H1 (cell line): Measurements from ENCODE around the gene CPZ. TPM values are rescaled to one million over a fixed set of nuclear protein-coding genes. Genes with fewer than 3 reads are reported as not detected.

Experiments used
- CTBP2 ChIP-seq: IDR thresholded peaks from 2 replicates; pipeline ENCODE4 v1.7.0; 2011; ENCODE audit warnings: borderline replicate concordance, mild to moderate bottlenecking, moderate library complexity, mixed read lengths, low read length; ENCODE audit not compliant: insufficient read depth, insufficient read length
- EZH2 ChIP-seq: fragments of 200-600 bp; sonication (generic); IDR thresholded peaks from 2 replicates; pipeline ENCODE4 v1.7.1; 2012; ENCODE audit warnings: low read depth, mild to moderate bottlenecking, moderate library complexity, low read length, inconsistent platforms; ENCODE audit not compliant: severe bottlenecking
- KDM5A ChIP-seq: fragments of 200-600 bp; IDR thresholded peaks from 2 replicates; pipeline ENCODE4 v1.7.1; 2012; ENCODE audit warnings: mild to moderate bottlenecking, low read length, inconsistent platforms, mixed read lengths
- PHF8 ChIP-seq: fragments of 200-600 bp; sonication (generic); conservative IDR thresholded peaks from 2 replicates; pipeline ENCODE4 v1.7.1; 2012; ENCODE audit warnings: low read depth, mild to moderate bottlenecking, inconsistent platforms, low read length, moderate library complexity
- POLR2AphosphoS5 ChIP-seq: IDR thresholded peaks from 2 replicates; pipeline ENCODE4 v1.6.1; 2011; ENCODE audit warnings: low read depth, low read length
- RBBP5 ChIP-seq: IDR thresholded peaks from 2 replicates; pipeline ENCODE4 v1.7.1; 2012; ENCODE audit warnings: low read depth, mild to moderate bottlenecking, inconsistent platforms, low read length, moderate library complexity, borderline replicate concordance
- RNF2 ChIP-seq: fragments of 200-900, 300-1000 bp; sonication (generic); IDR thresholded peaks from 2 replicates; pipeline ENCODE4 v1.7.1; 2016; ENCODE audit warnings: borderline replicate concordance, low read depth, mild to moderate bottlenecking, antibody characterized with exemption, low read length; ENCODE audit not compliant: poor library complexity, severe bottlenecking; ENCODE audit errors: missing control alignments
- TEAD4 ChIP-seq: IDR thresholded peaks from 2 replicates; pipeline ENCODE4 v1.6.1; 2012; ENCODE audit warnings: low read depth, low read length, inconsistent platforms, mixed read lengths
- polyA plus RNA-seq, 7 experiments: library from polyadenylated mRNA; depleted of rRNA in 3 of 7; stranded (reverse) in 5 of 7; unstranded in 2 of 7; fragments of >200 nt in 5 of 7; fragments of 200-250 nt in 2 of 7; gene quantifications; 1 replicate in 5 of 7; 2 replicates in 1 of 7; 4 replicates in 1 of 7; pipeline versions ENCODE4 v1.2.1 to v1.2.3, GENCODE V29; 2011 to 2013; ENCODE audit warnings: missing spikeins in 2 of 7, mixed read lengths in 2 of 7
- total RNA-seq: library from RNA; stranded (reverse); fragmentation: NEBNext Ultra II Directional; extraction: Animal tissue kit (Norgen Biotek cat#: 25700); gene quantifications from 2 replicates; pipeline ENCODE4 v1.2.1, GENCODE V29; 2021

CPZ gene
- total and polyA plus RNA-seq, 2 of the 8 experiments (the other 6 are each of a cell fraction or from before 2014, with no cell fraction given), result 28.8 to 40.7 TPM

DNA sequence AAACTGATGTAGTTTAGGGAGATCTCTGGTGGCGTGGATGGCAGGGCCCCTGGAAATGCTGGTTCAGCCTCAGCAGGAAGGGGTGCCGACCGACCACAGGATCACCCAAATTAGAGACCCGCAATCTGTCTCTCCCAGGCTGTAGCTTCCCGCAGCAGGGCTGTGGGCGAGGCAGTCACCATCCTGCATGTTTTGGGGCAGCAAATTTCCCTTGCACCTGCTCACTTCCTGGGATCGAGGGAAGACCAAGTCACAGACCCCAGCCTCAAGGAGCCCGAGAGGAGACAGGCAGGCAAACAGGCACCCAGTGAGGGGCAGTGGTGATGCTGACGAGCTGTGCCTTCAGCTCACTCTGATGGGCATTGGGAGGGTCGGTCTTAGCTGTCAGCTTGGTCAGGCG is 33.6 kb upstream of the CPZ start (continued):
- TF ChIP-seq PHF8, result no peak
- no peak for TF ChIP-seq KDM5A
- no peak for TF ChIP-seq RBBP5
- TF ChIP-seq EZH2, result no peak
- no peak for TF ChIP-seq TEAD4
- no peak for TF ChIP-seq POLR2AphosphoS5
- no peak for TF ChIP-seq CTBP2
- TF ChIP-seq RNF2, result no peak
- TF ChIP-seq, all 59 proteins: peak for 0
